SIG-M5 treated with dmso at 0.1 percent for 504 hours (cell line): ENCODE data around the gene LRRC51.

Experiments
- DNase-seq: peaks from one replicate; lab custom pipeline; 2025; ENCODE audit not compliant: unreplicated experiment; lab: John Stamatoyannopoulos, UW

LRRC51 gene

DNA sequence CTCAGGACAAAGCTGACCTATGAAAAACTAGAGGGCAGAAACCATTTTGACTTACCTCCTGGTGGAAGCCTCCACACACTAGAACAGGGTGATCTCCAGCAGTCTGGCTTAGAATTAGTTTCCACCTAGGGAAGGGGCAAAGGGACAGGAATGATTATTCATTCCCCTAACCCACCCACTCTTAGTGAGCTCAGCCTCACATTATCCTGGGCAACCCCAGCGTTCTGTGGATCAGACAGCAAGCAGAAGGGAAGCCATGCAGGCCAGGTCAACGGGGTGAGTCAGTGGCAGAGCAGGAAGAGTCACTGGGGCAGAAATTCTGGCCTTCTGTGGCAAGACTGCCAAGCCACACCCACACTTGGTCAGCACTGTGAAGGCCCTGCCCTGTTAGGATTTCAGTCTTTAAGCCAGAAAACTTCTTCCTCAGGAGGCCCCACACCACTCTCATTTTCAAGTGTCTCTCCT lies 10.8 kb upstream of the LRRC51 start:
- peak; percentile 53 for DNase-seq

DNA sequence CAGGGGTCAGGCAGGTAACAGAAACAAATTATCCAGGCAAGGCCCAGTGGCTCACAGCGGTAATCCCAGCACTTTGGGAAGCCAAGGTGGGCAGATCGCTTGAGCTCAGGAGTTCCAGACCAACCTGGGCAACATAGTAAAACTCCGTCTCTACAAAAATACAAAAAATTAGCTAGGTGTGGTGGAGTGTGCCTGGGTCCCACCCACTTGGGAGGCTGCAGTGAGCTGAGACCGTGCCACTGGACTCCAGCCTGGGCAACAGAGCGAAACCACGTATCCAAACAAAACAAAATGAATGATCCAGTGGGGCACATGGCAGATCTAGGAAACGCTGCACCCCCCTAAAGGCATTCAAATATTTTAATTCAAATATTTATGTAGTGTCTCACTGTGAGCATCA lies 10.2 kb upstream of the LRRC51 start:
- DNase-seq: no peak

DNA sequence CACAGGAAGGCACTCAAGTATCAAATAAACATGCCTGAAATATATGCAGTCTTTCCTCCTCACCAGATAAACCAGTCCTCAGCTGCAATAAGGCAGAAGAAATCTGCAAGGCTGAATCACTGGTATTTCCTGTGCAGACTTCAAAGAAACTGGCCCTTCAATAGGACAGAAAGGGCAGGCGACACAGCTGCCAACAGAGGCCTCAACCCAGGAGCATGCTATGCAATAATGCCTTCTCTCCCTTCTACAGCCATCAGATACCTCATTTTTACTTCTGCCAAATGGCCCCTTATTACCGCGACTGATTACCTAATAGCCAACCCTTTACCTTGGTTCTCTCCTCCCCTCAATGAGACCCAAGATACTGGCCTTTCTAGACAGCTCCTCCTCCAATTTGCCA lies 8.3 kb upstream of the LRRC51 start:
- peak; percentile 27 for DNase-seq

DNA sequence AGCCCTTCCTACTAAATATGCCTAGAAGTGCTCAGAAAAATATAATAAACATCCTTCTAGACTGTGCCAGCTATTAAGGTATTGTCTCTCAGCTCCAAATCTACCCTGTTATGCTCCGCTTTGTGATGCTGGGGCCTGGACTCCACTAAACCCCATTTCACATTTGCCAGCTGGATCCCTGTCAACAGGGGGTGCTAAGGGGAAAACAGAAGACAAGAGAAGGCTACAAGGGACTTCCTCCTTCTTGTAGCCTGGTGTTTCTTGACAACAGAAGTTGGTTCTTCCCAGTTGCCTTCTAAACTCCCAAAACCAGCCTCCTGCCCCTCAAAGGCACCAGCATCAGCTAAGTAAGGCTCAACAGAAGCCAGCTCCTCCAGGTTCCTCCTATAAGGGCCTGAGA lies 5.5 kb upstream of the LRRC51 start:
- DNase-seq: peak; percentile 61

DNA sequence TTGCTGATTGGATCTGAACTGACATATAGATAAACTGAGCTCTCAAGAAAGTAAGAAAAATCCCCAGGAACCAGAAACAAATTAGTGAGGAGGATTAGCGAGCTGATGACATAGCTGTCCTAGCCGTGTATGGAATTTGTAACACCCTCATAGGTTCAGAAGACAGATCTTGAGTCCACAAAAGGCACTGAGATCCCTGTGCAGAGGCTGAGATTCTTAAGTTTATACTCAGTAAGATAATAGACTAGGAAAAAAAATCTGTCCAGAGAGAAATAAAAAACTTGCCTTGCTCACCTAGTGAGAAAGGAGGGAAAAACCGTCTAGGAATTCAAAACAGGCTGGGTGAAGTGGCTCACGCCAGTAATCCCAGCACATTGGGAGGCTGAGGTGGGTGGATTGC lies 4.9 kb upstream of the LRRC51 start:
- no peak for DNase-seq

DNA sequence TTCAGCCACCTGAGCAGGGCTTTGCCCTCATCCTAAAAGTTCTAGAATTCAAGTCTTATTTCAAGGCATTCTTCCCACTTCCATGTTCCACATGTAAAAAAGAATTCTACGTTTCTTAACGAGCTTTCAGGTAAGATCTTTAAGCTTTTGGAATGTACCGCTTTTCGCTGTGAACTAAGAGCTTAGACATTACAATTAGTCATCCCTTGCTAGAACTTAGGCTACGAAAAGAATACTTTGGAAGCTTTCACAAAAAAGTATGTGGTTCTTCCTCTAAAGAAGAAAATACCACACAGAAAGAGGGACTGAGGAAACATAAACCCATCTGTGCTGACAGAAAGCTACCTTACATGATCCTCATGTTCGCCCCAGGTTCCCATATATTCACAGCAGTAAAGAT lies 2.2 kb upstream of the LRRC51 start:
- DNase-seq: no peak

DNA sequence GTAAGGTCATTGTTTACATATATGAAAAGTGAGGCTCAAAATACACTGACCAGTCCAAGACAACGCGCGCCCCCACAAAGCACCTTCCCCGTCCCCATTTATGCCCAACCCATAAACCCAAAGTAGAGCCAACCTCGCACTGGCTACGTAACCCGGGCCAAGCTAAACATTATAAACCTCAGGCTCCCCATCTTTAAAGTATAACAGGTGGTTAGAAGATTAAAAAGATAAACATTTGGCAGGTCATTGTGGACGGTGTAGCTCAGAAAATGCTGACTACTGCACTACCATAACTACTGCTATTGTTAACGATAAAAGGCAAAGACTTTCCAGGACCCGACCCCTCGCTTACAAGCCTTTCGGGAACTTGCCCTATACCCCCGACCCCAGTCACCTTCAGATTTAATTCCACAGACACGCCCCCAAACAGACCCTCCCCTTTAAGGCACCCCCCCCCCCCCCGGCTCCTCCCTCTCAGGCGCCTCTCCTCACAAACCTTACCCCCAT lies 778 bp upstream of the LRRC51 start:
- peak; percentile 43 for DNase-seq

DNA sequence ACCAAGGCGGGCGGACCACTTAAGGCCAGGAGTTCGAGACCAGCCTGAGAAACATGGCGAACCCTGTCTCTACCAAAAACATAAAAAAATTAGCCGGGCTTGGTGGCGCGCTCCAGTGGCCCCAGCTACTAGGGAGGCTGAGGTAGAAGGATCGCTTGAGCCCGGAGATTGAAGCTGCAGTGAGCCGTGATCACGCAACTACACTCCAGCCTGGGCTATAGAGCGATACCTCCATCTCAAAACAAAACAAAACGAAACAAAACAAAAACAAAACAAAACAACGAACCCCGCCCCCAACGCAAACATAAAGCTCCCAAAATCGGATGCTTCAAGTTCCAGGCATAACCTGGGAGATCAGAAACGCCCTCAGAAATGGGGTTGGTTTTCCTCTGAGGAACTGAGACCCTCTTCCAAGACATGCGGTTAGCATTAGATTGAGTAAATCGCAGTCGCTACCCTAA lies 564 bp downstream of the LRRC51 start:
- no peak for DNase-seq

DNA sequence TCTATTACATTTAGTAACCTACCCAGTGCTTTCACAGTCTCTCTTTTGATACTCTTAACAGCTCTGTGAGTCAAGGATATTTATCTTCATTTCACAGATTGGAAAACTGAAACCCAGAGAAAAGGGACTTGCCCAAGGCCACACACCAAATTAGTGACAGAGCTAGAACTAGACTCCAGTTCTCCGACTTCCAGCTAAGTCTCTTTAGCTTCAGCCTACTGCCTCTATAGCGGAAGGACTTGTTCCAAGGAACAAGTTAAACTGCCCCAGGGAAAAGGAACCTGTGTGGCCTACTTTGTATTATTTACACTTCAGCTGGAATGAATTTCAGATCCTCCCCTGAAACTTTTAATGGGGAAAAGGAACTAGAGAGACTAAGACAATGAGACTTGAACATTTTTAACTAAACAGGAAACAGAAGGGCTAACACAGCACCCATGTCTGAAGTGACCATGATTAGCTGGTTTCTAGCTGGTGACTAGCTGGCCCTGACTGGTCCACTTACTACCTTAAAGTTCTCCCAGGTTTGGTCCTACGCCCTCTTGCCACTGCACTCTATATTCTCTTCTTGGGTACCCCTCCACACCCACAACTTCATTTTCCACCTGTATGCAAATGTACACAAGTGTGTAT lies 1.3 kb downstream of the LRRC51 start:
- DNase-seq: peak; percentile 70

DNA sequence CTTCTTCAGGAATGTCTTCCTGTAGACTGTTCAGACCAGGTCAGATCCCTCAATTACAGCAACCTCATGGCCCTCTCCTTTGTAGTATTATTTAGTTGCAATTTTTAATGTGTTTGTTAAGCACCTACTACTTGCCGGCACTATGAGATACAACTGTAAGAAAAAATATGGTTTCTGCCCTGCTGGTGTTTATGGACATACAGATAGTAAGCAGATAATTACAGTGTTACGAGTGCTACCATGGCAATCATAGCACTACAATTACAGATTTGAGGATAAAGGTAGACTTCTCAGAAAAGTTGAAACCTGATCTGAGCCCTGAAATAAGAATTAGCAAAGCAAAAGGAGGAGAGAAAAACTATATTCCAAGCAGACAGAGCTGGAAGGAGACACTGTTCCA lies 2.8 kb downstream of the LRRC51 start:
- no peak for DNase-seq

DNA sequence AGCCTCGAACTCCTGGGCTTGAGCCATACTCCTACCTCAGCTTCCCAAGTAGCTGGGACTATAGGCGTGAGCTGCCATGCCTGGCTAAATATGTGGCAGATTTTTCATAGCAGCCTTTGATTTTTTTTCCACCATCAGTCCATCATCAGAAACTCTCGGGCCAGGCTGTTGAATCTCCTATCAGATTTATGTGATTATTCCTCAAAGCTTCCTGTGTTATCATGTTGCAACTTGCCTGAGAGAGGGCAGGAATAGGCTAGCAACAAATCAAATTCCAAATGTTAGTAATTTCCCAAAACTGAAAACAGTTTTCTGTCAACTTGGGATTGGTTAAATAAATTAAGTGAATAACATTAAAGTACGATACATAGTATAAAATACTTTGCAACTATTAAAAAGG lies 3.4 kb downstream of the LRRC51 start:
- no peak for DNase-seq

DNA sequence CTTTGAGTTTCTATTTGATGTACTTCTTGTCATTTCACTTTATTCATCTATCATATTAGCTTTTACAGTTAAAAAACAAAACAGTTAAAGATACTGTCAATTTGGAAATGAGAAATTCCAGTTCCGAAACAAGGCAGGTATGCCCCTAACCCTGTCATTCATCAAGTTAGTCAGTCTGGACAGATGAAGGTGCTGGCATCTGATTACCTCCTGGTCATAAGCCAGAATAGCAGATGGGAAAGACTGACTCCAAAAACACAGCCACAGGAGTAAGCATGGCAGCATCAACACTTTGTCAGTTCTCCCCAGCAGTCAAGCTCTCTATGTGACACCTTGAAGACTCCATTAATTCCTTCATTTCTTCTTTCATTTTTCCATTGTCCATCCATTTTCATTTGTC lies 4.3 kb downstream of the LRRC51 start:
- no peak for DNase-seq

DNA sequence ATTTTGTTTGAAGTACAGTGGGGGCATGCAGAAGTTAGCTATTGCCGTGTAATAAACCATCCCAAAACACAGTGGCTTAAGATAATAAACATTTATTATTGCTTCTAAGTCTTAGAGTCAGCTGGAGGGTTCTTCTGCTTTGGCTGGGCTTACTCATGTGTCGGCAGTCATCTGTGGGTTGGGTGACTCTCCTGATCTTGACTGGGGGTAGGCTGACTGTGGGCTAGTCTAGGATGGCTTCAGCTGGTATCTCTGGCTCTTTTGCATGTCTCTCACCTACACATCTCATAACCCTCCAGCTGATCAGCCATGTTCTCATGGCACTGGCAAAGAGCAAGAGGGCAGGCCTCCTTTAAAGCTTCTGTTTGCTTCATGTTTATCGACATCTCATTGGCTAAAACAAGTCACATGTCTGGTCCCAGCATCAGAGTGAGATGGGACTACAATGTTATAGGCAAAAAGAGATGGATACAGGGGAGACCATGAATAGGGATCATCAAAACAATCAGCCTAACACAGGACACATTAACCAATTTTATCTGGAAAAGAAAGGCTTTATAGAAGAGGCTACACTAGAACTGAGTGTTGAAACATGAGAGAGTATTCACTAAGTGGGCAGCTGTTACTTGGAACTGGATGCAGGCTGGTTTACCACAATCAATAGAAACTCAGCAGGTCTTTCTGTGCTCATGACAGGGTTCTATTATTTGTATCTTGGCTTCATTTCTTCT lies 5.1 kb downstream of the LRRC51 start:
- DNase-seq: no peak

DNA sequence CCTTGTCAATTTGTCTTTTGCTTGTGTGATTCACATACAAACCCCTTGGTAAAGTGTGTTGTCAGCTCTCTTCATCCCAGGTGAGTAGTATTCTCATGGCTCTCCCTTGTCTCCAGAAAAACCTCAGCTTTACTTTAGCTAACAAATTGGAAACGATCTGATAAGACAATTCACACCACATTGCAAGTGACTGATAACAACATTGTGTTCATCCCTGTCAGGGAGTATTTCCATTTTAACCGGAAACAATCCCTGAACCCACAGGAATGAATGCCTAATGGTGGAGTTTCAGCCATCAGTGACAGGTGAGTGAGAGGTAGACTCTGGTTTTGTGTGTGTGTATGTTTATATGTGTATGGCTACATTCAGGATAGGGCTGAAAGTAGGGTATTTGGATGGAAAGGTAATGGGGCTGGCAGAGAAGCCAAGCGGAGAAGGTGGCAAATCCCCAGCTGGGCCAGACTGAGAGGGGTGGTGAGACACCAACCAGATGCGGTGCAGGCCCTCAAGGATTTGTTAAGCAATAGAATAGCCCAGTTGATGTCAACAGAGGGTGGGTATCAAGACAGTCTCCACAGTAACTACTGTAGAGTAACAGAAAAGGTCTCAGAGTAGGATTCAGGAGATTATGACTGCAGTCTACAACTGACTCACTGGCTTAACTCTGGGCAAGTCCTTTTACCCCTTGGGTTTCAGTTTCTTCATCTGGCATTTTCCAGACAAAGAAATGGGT lies 7.6 kb downstream of the LRRC51 start:
- no peak for DNase-seq

DNA sequence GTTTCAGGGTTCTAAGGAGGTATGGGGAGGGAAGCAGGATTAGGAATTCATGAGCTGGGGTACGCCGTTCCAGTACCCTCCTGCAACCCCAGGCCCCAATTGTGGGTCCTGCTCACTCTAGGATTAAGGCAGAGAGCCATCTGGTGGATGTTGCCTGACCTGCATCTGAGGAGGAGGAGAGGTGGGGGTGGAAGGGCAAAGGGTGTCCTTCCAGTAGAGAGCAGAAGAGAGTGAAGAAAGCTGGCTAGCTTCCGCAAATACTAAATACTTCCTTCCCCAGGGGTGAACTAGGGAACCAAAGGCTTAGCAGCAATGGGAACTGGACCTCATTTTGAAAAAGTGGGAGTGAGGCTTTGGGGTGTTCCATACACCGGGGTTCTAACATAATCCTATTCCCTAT lies 10.6 kb downstream of the LRRC51 start:
- DNase-seq: peak; percentile 90

DNA sequence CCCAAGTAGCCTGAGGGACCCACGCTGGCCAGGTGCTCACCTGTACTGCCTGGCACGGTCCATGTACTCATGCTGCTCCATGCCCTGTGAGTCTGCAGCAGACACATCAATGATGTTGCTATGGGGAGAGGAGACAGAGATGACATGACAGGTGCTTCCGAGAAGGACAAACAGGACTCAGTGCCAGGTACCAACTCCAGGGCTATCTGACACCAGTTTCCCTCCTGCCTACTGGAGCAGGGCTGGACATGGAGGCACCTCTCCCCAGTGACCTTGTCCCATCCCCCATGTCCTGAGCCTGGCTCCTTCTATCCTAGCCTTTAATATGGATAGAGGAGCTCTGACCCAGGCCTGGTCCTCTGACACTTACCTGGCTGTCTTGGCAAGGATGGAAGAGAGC lies 18.1 kb downstream of the LRRC51 start:
- DNase-seq: no peak

DNA sequence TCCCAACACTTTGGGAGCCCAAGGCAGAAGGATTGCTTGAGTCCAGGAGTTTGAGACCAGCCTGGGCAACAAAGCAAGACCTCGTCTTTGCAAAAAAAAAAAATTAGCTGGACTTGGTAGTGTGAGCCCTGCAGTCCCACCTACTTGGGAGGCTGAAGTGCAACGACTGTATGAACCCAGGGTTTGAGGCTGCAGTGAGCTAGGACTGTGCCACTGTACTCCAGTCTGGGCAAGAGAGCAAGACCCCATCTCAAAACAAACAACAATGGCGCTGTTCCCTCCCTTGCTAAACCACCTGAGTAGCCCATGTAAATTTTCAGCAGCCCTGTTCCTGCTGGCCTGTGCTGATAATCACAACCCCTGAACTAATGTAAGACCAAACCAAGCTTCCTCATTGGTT lies 19.4 kb downstream of the LRRC51 start:
- no peak for DNase-seq

DNA sequence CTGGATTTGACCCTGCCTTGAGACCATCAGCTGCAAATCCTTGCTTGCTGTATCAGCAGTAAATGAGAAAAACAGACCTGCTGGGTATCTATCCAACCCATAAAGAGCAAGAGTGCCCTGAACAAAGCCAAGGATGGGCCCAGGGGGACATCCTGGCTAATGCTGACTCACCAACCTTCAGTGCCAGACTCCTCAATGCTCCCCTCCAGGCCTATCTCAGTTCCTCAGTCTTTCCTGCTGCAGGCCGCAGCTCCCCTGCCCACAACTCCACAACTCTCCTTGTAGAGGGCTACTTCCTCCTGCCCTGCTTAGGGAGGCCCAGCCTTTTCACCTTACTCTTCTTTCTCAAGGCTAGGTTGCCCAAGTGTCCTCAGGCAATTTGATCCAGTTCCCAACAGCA lies 19.8 kb downstream of the LRRC51 start:
- DNase-seq: peak; percentile 84

DNA sequence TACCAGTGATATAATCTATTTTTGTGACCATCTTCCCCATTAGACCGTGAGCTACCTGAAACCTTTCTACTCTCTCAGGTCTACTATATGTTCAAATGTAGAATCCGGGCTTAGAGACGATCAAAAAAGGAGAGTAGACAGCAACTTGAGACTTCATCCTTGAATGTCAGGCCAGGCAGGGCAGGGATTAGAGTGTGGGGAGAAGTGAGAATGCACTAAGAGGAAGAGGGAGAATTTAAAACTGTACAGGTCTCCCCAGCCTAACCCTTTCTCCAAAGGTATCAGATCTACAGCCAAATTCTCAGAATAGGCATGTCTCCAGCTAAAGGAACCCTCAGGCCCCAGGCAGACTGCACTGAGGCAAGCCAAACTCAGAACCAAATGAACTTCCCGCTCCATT lies 21.5 kb downstream of the LRRC51 start:
- DNase-seq: peak; percentile 10

DNA sequence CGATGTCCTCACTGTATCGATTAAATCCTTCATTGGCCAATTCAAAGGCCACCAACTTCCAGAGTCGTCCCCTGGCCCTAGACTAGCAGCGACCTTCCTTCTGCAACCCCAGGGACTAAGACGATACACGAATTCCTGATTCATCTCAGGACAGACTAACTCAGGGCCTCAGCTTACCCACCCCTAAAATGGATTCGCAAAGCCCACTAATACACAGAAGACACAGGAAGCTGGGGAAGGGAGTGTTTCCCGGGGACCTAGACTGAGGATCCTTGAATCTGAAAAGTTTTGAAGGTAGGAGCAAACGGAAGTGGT lies 21.9 kb downstream of the LRRC51 start:
- DNase-seq: no peak

DNA sequence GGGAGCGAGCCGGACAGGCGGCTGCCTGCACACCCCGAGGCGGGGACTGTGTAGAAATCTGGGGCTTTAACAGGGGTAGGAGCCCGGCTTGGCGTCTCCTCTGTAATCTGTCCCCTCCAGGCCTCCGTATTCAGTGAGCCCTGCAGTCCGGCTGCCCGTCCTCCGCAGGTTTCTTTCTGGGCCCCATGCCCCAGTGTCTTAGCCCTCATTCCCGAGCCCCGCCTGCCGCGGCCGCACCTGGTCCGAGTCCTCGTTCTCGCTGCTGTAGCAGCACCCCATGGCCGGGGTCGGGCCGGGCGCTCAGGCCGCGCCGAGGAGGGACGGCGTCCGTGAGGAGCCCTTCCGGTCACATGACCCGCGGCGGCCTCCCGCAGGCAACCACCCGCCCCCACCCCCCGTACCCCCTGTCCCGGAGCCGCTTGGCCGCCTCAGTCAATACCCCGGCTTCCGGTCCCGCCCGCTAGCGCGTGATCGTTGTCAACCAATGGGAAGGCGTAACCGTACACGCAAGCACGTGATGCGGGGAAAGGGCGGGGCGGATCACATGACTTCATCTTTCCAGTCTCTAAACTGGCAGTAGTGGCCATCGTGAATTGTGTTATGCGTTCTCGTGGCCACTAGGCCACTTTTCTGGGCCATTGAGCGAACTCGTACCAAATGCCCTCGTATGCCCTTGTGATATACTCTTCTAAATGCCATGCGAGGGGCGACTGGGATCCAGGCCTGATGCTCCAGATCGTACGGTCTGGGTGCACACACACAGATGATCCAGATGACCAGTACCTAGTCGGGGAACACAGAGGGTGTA lies 22.5 kb downstream of the LRRC51 start, which contains the start of gene LAMTOR1:
Gene LAMTOR1, minus strand, starts transcription at position 352 of the 808 bp plus-strand sequence. Its CDS starts 73 bp downstream, at position 279.
- DNase-seq: peak; percentile 97
